GM21825 (cell line): ENCODE measurements around the gene APOA4.

ENCODE experiments used
- ATAC-seq: cut with Tn5 transposase; IDR thresholded peaks from one replicate; pipeline ENCODE4 v1.9.1; 2021; ENCODE audit warnings: mild to moderate bottlenecking, moderate library complexity; ENCODE audit not compliant: unreplicated experiment

The APOA4 gene

DNA sequence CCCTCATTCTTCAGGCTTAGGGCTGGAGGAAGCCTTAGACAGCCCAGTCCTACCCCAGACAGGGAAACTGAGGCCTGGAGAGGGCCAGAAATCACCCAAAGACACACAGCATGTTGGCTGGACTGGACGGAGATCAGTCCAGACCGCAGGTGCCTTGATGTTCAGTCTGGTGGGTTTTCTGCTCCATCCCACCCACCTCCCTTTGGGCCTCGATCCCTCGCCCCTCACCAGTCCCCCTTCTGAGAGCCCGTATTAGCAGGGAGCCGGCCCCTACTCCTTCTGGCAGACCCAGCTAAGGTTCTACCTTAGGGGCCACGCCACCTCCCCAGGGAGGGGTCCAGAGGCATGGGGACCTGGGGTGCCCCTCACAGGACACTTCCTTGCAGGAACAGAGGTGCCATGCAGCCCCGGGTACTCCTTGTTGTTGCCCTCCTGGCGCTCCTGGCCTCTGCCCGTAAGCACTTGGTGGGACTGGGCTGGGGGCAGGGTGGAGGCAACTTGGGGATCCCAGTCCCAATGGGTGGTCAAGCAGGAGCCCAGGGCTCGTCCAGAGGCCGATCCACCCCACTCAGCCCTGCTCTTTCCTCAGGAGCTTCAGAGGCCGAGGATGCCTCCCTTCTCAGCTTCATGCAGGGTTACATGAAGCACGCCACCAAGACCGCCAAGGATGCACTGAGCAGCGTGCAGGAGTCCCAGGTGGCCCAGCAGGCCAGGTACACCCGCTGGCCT, 7.2 kb upstream of the APOA4 start:
- ATAC-seq, result no peak

DNA sequence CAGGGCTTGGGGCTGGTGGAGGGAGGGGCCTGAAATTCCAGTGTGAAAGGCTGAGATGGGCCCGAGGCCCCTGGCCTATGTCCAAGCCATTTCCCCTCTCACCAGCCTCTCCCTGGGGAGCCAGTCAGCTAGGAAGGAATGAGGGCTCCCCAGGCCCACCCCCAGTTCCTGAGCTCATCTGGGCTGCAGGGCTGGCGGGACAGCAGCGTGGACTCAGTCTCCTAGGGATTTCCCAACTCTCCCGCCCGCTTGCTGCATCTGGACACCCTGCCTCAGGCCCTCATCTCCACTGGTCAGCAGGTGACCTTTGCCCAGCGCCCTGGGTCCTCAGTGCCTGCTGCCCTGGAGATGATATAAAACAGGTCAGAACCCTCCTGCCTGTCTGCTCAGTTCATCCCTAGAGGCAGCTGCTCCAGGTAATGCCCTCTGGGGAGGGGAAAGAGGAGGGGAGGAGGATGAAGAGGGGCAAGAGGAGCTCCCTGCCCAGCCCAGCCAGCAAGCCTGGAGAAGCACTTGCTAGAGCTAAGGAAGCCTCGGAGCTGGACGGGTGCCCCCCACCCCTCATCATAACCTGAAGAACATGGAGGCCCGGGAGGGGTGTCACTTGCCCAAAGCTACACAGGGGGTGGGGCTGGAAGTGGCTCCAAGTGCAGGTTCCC, 6.5 kb upstream of the APOA4 start, which contains the start of gene APOC3:
Gene APOC3 (plus strand): TSS at position 383 of the 659 bp plus-strand sequence. CDS start 676 bp downstream, outside the sequence.
- no peak for ATAC-seq

DNA sequence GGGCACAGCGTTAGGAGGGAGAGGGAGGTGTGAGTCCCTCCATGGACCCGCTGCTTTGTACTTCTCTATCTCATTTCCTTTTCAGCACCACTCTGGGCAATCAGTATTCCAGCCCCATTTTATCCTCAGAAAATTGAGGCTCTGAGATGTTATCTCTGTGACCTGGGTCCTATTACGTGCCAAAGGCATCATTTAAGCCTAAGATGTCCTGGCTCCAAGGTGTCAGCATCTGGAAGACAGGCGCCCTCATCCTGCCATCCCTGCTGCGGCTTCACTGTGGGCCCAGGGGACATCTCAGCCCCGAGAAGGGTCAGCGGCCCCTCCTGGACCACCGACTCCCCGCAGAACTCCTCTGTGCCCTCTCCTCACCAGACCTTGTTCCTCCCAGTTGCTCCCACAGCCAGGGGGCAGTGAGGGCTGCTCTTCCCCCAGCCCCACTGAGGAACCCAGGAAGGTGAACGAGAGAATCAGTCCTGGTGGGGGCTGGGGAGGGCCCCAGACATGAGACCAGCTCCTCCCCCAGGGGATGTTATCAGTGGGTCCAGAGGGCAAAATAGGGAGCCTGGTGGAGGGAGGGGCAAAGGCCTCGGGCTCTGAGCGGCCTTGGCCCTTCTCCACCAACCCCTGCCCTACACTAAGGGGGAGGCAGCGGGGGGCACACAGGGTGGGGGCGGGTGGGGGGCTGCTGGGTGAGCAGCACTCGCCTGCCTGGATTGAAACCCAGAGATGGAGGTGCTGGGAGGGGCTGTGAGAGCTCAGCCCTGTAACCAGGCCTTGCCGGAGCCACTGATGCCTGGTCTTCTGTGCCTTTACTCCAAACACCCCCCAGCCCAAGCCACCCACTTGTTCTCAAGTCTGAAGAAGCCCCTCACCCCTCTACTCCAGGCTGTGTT, 5.8 kb upstream of the APOA4 start:
- no peak for ATAC-seq

DNA sequence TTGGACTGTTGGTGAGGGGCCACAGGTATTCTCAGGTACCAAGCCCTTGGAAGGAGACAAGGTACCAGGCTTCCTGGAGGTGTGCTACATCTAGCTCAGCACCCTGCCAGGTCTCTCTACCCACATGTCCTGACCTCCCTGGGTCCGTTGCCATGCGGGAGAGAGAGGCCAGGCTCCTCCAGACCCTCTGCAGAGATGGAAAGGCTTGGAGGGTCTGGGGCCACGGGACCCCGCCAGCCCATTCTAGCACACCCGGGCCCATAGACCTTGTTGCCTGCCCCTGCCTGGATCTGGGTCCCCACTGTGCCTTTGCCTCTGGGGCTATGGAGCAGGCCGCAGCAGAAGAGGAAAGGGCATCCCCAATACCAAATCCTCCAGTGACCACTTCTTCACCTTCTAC, 4.4 kb upstream of the APOA4 start:
- ATAC-seq, result no peak

DNA sequence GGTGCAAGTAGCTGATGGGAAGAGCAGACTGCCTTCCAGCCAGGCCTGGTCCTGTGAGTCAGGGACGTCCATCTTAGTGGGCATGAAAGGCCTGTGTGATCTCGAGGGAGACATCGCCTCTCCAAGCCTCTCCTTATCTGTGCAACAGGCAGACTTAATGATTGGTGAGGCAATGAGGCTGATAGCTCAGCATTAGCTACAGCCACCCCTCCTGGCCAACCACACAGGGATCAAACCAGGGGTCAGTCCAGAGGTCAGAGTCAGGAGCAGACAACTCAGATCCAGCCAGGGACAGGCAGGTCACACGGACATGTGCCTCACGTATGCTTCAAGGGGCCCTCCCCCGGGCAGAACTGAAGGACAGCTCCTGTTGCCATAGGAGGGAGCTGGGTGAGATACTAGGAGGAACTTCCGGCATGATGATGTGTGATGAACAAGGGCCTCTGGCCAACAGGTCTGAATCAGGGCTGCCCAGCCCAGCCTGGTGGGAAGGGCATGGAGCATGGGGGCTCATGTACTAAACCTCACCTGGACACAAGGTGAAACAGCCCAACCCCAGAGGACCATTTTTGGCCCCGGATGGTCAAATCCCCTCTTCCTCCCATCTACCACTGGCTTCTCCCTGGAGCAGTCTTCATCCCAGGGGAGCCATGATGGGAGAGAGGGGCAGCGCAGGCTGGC, 3.8 kb upstream of the APOA4 start:
- ATAC-seq, result no peak

DNA sequence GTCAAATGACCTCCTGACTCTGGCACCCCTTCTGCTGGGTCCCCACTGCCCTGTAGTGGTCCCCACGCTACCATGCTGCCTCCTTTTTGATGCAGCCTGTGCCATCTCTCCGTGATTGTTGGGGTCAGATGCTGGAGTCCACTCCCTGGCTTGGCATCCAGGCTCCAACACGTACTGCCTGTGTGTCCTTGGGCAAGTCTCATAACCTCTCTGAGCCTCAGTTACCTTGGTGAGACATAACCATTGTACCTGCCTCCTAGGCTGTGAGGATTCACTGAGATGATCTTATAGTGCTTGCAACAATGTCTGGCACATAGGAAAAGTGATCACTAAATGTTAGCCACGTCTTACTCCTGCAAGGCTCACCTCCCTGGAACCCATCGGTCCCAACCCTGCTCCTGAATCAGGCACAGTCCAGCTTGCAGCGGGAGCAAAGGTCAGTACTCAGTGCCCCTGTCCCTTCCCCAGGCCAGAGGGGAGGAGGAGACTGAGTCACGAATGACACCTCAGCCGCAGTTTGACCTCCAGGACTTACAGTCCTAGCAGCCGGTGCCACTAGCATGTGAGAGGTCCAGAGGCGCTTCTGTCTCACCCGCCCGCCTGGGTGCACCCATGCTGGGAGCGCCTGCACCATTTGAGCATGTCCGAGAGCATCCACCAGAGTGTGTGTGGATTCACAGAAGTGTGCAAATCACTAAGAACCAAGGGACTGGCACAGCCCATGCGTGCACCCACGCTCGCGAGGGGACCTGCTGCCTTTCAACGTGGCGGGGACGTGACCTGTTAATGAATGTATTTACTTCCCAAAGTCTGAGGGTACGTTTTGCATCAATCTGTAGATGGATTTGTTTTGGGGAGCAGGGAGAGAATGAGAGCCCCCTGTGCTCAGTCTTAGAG, 3.0 kb upstream of the APOA4 start:
- ATAC-seq, result no peak

DNA sequence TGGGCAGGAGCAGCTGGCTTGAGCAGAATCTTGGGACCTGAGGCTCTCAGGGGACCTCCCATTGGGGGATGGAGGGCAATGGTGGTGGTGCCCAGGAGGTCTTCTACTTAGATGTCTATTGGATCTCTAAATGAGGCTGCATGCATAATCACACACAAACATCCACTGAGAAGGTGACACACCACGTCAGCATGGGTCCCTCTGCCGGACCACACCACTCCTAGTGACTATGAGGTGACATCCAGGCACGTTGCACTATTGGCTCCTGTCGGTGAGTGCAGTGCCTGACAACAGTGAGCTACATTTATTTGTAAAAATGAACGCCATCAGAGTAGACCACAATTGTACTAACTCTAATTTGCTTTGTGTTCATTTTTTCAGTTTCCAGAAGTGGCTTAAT, 2.3 kb upstream of the APOA4 start:
- no peak for ATAC-seq

DNA sequence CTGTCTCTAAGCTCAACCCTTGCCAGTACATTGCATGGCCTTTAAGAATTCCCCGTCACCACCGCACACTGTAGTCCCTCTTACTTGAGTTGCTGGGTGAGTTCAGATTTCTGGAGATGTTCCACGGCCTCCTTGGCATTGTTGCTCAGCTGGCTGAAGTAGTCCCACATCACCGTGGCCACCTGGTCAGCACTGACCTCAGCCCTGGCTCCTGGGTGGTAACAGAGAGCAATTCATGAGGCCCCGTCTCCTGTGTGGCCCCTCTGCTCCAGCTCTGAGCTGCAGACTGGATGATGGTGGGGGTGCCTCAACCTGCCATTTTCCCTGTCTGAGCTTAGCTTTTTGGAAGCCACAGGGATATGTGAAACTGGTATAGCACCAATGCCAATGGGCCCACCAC, 529 bp downstream of the APOA4 start:
- no peak for ATAC-seq

DNA sequence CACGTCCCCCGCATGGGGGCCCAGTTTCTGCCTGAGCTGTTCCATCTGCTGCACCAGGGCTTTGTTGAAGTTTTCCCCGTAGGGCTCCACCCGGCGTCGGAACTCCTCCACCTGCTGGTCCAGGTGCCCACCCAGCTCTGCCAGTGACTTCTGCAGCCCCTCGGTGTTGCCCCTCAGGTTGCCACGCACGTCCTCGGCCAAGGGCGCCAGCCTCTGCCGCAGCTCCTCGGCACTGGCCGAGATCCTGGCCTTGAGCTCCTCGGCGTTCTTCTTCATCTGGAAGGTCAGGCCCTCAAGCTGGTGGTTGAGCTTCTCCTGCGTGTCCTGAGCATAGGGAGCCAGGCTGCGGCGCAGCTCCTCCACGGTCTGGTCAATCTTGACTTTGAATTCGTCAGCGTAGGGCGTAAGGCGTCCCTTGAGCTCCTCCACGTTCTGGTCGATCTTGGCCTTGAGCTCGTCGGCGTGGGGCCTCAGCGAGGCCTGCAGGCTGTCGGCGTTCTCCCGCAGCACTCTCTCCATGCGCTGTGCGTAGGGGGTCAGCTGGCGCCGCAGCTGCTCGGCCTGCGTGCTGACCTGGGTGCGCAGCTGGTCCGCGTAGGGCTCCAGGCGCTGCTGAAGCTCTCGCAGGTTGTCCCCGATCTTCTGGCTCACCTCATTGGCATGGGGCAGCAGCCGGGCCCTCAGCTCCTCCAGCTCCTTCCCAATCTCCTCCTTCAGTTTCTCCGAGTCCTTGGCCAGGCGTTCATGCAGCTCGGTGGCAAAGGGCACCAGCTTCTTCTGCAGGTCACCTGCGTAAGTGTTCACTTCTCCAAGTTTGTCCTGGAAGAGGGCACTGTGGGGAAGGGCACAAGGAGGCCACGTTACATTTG, 1.8 kb downstream of the APOA4 start:
- ATAC-seq, result no peak

DNA sequence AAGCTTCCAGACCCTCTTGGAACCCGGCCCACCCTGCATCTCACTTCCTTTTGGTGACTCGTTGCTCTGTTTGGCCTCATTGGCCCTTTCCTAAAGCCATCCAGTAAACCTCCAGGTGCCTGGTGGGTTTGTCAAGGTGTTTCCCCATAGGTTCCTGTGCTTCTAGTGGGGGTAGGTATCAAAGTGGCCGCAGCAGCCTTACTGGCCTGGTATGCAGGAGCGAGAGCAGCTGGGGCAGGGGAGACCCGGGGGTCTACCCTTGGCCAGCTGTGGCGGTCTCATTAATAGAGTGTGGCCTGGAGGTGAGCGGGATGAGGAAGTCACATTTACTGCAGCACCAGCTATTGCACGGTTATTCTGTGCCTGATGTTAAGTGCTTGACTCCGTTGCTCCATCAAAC, 4.1 kb downstream of the APOA4 start:
- no peak for ATAC-seq

DNA sequence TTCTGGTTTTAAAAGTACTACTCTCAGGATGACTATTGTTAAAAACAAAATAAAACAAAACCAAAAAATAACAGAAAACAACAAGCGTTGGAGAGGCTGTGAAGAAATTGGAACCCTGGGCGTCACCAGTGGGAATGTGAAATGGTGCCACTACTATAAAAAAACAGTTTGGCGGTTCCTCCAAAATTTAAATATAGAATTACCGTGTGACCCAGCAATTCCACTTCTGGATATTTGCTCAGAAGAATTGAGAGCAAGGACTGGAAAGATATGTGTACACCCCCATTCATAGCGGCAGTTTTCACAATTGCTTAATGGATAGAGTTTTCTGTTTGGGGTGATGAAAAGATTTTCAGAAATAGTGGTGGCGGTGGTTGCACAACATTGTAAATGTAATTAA, 8.6 kb downstream of the APOA4 start:
- ATAC-seq, result no peak

DNA sequence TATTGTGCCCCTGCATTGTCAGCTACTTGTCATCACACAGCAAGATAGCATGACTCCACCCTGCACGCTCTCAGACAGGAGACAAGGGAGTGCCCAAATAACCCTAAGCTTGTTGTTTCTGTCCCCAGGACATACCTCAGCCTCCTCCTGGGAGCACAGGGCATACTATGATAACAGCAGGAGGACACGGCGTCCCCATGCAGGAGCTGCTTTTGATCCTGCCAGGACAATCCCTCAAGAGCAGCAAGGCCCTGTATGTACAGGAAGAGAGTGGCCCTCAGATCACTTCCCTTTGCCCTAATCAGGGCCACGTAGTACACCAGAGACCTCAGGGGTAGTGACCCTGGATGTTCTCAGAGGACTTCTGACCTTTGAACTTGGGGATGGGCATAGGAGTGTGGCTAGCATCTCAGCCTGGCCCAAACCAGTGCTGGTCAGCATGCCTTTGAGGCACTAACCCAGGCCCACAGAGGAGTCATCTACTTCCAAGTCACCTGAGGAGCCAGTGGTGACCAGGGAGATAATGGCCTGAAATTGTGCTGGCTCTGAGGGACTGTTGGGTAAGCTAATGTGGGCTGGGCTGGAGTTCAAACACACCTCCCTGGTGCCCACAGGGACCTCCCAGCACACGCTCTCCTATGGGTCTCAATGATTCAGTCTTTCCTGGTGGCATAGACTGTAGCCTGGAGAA, 9.2 kb downstream of the APOA4 start:
- ATAC-seq, result no peak

DNA sequence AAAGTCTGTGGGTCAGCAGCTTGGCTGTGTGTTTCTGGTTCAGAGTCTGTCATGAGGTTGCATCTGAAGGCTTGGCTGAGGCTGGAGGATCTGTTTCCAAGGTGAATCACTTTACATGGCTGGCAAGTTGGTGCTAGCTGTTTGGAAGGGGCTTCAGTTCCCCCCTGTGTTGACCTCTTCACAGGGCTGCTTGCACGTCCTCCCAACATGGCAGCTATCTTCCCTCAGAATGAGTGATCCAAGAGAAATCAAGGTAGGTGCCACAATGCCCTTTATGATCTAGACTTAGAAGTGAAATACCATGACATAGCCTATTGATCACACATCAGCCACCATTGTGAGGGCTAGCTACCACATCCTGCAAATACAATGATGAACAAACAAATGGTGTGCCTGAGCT, 9.9 kb downstream of the APOA4 start:
- ATAC-seq, result no peak

DNA sequence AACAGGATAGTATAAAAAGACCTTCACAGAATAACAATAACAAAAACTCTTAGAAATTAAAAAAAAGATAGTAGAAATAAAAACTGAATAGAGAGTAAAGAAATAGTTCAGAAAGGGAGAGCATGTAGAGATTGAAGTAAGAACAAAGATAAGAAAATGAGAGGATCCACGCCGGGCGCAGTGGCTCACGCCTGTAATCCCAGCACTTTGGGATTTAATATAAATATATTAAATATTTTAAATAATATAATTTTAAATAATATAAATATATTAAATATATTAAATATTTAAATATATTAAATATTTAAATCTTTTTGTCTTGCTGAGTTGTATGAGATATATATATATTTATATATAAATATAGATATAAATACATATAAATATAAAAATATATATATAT, 11.0 kb downstream of the APOA4 start:
- ATAC-seq, result no peak

DNA sequence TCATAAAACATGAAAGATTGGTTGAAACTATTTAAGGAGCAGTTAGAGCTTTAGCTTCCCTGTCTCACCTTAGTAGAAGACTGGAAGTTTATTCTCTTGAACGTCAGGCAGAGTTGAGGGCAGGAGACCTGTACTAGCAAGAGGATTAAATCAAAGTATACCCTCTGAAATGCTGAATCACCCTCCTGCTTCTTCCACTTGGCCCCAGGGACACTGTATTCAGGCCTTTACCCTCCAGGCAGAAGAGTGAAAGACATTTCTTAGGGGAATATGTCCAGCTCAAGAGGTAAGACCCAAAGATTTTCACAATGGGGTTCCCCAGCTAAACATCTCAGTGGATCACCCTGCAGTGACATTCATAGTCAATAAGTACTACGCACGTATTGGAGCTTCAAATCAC, 11.9 kb downstream of the APOA4 start:
- ATAC-seq, result no peak

DNA sequence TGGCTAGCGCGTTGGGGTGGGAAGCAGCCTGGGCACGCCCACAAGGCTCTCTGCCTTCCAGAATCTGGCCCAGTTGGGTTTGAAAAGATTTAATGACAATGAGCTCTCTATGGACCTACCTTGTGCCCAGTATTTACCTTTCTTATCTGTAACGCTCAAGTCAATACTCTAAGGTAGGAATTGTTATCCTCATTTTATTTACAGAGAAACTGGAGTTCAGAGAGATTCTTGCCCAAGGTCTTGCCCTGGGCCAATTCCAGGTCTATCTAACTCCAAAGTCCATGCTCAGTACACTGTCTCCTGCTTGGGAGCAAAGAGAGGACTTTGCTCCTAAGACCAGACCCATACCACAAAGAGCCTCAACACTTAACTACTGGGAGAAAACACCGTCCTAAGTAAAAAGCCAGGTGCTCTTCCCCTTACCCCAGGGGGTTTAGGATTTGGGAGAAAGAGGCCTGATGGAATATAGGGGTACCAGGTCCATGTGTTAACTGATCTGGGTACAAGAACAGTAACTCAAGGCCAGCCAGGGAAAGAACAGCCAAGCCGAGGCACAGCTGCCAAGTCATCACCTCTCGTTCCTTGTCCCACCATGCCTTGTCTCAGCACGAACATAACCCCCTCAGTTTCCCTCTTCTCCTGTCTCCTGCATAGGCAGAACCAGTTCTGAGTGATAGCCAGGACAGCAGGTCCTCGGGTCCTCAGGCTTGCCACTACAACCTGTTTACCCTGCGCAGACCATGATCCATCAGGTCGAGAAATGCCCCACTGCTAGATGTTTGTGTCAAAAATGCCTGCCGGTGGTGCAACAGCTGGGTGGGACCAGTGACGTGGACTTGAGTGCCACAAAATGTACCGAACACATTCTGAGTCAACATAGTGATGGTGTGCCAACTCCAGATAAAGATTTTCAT, 14.6 kb downstream of the APOA4 start:
- ATAC-seq, result no peak

DNA sequence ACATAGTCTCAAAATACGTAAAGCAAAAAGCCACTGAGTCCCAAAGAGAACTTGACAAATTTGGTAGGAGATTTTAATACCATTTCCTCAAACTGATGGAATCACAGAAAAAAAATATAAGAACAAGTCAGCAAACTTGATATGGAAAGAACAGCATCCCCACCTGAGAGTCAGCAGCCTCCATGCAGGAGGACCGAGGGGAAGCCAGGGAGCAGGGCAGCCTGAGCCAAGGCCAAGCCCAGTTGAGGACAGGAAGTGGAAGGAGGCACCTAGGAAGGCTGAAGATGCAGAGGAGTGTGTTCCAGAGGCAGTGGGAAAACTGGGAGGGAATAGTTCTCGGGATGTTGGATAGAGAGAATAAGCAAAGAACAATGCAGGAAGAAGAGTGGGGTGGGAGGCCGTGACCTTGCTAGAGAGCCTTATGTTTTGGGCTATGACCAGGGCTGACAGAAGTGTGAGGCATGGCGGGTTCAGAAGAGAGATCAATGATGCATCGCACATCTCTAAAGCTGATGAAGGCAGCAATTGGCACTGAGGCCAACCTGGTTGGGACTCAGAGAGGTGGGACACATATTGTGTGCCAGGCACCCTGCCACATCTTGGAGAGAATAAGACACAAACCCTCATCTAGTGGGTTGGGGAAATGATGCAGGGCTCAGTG, 15.4 kb downstream of the APOA4 start:
- ATAC-seq, result no peak
